GM19099 (cell line): ENCODE results near the gene TMOD1.

Experiments used
- POLR2A ChIP-seq: IDR thresholded peaks from 3 replicates; pipeline ENCODE4 v1.6.1; 2011; ENCODE audit warnings: low read depth; ENCODE audit not compliant: insufficient read length; ENCODE audit errors: extremely low read depth

The TMOD1 gene

DNA sequence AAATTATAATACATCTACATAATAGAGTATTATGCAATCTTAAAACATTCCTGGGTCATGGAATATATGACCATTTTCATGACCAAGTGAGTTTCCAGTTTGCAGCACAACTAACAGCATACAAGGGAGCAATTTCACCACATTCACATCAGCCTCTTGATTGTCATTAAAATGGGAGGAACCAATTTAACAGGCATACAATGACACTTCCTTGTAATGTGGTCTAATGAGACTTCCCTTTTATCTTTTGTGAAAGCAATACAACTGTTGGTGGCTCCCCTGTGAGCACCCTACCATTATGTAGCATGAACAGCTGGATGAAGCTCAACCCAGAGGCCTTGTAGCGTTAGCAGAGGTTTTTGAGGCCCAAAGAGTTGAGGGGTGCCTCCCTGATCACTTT is 13.6 kb upstream of the TMOD1 start:
- TF ChIP-seq POLR2A, result no peak

DNA sequence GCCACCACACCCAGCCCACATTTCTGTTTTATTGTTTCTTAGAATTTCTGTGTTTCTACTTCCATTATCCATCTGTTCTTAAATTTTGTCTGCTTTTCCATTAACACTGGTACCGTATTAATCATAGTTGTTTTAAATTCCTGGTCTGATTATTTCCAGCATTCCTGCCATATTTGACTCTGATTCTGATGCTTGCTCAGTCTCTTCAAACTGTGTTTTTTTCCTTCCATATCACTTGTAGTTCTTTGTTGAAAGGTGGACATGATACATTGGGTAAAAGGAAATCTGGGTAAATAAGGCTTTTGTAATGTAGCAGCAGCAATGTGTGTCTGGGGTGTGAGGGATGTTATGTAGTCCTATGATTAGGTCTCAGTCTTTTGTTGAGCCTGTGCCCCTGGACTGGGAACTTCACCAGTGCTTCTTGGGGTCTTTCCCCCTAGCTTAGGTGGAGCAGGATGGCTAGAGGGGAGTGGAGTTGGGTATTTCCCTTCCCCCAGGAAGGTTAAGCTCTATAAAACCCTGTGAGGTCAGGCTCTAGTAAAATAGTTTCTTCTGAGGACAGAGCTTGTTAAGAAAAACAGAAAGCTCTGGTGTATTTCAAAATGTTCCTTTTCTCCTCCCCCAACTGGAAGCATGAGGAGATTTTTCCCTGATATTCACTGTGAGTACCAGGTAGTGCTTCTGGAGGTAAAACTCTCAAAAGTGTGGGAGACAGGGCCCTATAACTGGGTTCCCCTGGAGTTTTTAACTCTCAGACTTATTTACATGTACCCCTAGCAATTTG is 10.1 kb upstream of the TMOD1 start:
- TF ChIP-seq POLR2A, result no peak

DNA sequence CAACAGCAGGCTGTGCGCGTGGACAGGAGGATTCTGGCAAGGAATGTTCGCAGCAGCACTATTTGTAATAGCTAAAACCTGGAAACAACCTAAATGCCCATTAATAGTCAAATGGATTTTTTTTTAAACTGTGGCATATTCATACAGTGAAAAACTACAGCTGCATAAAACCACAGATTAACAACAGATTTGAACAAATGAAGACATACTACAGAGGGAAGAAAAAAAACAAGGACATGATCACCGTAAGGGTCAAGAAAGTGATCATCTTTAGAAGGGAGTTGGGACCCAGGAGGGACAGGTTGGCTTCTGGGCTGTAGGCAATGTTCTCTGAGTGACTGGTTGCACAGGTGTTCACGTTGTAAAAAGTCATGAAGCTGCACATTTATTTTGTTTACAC is 1.2 kb upstream of the TMOD1 start:
- TF ChIP-seq POLR2A, result no peak

DNA sequence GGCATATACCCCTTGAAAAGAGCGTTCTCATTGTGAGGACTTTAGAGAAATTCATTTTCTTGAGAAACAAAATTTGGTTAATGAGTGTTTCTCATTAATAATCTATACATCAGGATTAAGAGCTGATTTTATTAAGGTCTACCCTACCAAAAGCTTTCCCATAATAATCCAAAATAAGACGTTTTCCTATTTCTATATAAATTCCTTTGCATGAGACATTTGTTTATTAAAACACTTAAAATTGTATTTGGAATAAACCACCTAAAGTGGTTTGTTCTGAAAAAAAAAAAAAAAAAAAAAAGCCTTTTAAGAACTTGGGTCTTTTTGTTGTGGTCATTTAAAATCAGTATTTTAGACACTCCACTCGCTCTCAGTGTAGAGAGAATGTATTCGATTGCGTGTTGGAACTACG is 695 bp upstream of the TMOD1 start:
- TF ChIP-seq POLR2A, result no peak

DNA sequence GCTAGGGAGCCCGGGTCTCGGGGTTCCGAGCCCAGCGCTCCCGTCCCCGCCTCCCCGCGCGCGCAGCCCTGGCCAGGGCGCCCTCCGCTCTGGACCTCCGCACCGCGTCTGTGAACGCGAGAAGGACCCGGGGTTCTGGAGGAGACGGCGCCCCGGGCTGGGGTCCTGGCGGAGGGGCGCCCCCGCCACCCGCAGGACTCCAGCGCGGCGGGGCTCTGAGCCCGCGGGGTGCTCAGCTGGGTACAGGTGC is 431 bp downstream of the TMOD1 start:
- no peak for TF ChIP-seq POLR2A

DNA sequence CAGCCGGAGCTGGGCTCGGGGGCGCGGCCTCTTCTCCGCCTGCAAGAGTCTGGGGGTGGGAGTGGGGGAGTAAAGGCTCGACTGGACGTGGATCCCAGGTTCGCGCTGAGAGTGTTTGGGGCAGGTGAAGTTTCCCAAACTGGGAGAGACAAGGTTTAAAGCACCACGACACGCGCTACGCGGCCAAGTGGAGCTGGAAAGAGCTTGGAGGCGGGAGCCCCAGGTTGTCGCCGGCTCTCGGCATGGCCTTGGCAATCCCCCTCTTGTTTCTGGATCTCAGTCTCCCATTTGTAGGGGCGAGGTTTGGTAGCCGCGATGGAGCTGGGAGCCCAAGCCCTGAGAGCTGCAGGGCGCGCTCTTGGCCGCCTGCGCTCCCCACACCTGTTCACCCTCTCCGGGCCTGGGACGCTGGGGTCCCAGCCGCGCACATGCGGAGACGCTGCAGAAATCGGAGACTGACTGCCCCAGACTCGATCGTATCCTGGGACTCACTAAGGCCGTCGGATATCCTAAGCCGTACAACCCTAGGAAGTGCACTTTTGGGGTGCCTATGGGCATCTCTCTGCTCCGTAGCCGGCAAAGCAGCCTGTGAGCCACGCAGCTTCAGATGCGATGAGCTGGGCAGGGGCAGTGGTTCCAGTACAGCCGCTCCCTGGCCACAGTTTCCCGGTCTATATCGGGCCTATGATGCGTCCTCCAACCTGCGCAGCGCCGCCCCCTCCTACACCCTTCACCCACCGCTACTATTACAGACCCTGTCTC is 937 bp downstream of the TMOD1 start:
- TF ChIP-seq POLR2A, result no peak

DNA sequence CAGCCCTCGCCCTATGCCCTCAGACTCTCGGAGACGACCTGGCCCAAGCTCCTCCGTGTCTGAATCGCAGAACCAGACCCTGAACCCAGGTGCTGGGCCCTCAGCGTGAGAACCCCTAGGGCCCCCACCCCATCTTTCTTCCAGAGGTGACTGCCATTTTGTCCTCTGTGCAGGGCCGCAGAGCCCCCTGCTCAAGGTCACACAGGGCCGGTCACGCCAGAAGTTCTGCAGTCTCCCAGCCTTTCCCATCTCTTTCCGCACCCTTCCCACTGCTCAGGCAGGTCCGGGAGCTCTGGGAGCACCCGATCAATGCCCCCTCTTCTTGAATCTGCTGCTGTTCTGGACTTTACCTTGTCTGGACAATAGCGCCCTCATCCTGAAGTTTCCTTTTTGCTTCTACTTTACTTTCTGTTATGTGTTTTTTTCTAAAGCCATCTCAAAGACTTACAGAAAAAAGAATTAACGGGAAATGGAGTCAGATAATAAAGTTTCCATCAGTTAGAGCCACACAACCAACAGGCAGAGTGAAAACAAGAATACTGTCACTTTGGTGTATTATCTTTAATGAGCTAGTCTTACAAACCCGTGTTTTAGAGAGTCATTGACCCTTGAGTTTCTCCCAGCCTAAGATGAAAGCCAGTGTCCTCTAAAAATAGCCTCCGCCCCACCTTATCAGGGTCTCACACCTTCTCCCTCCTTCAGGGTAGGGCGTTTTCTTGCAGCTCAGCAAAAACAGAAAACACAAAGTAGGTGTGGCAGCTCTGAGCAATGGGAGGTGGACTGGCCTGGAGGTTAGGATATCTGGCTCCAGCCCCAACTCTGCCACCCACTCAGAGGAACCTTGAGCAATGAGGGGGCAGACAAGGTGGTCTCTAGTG is 1.8 kb downstream of the TMOD1 start:
- TF ChIP-seq POLR2A, result no peak

DNA sequence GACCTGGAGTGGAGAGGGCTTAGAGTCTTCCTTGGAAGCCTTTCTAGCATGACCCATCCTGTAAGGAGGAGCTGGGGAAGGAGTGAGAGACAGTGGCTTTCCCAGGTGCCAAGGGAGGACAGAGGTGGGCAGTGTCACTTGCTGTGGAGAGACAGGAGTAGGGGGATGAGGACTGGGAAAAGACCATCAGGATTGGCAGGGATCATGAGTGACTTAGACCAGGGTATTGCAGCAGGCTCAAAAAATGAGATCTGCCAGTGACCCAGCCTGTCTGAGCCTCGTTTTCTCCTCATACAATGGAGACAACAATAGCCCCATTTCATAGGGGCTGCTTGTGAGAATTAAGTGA is 2.4 kb downstream of the TMOD1 start:
- no peak for TF ChIP-seq POLR2A

DNA sequence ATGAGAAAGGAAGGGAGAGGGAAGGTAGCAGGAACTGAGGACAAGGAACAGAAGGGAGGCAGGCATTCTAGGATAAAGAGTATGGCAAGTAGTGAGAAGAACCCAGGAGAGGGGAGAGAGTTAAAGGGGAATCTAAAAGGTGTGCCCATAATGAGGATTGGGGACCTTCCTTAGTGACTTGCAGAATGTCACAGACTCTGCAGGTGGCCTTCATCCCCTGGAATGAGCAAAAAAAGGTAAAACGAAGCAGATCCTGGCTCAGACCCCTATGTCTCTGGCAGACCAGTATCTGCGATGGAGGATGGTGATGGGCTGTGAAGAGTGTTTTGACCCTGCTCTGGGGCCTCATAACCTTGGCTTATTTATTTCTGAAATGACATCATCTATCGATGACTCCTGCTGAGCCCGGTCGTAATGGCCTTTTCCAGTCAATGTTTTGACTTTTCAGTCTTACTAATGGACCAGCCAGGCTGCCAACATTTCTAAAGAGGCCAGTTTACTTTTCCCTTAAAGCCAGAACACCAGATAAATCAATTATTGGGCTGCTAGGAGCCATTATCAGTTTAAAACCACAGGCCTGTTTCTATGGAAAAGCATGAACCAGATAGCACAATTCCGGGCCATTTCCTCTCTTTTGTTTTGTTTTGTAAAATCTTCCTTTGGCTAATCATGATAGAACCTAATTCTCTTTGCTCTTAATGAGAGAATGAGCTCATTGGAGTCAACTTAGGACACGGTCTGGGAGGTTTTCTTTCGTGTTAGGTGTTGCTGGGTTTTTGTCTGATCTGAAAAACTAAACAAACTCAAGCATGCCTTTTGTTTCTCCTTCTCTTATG is 3.1 kb downstream of the TMOD1 start:
- TF ChIP-seq POLR2A, result no peak

DNA sequence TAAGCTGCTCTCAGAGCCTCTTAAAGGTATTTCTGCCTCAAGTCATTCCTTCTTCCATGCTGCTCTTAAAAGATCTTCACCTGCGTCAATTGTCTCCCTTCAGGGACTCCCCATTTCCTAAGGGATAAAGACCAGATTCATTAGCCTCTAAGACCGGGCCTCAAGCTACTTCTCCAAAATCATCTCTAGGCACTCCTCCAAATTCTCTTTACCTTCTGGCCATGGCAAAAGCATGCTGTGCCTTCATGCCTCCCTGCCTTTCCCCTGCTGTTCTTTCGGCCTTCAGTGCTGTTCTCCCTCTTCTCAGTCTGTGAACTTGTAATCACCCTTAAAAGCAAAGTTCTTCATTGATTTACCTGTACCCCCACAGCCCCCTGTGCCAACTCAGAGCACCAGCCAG is 4.4 kb downstream of the TMOD1 start:
- no peak for TF ChIP-seq POLR2A

DNA sequence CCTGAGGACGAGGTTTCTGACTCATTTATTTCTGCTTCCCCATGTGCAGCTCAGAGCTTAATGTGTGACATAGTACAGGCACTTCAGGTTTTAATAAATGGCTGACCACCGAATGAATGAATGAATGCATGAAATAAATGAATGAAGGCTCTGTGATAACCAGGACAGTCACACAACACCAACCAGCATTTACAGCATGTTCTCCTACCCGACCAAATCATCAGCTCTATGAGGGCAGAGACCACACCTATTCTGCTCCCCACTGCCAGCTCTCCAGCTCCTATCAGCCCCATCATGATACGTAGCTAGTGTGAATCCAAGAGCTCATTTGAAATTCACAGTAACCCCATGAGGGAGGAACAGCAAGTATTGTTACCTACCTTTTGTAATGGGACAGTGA is 4.8 kb downstream of the TMOD1 start:
- TF ChIP-seq POLR2A, result no peak

DNA sequence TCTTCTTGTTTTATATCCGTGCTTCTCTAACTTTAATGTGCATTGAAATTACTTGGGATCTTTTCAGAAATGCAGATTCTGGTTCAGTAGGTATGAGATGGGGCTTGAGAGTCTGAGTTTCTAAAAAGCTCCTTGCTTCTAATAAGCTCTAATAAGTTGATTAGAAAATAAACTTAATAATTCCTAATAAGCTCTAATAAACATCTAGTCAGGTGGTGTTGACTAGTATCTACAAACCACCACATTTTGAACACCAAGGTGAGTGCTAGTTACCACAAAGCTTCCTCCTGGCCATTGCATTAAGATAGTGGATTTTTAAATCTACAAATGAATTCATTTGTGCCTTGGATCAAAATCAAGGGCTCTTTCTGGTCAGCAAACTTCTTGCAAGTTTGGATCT is 5.3 kb downstream of the TMOD1 start:
- no peak for TF ChIP-seq POLR2A

DNA sequence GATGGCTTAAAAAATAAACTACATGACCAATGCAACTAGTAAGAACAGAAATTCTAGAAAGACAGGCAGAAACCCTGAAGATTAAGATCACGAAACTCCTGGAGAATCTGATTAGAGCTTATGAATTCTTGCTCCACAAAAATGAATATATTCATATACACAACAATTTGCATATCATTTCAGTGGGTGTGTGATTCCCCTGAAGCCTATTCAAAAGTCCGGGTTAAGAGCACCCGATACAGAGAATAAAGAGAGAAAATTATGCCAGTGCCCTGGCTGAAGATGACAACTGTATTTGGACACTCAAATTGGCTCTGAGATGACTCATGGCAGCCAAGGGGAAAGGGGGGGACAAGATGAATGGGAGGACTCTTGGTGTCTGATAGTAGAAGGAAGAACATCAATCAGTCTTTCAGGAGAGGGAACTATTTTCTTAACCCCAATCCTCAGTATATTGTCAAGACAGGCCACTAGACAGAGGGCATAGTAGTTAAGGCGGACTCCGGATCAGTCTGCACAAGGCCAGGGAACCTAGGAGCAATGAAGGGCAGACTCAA is 6.0 kb downstream of the TMOD1 start:
- no peak for TF ChIP-seq POLR2A

DNA sequence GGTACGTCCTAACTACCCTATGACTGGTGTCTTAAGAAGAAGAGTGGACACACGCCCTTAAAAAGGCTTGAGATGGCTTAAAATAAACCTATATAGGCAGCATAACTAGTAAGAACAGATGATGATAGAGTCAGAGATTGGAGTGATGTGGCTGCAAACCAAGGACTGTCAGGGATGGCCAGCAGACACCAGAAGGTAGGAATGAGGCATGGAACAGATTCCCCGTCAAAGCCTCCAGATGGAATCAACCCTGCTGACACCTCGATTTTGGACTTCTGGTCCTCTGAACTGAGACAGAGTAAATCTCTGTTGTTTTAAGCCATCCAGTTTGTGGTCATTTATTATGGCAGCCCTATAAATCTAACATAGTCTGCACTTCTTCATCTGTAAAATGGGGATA is 7.4 kb downstream of the TMOD1 start:
- no peak for TF ChIP-seq POLR2A
